Hepatocyte (in vitro differentiated cells): Measurements from ENCODE around the gene WNT11.

Source experiments
- EZH2 ChIP-seq: fragments of 200-600 bp; sonication (generic); IDR thresholded peaks from 2 replicates; pipeline ENCODE4 v1.6.1; 2016; ENCODE audit warnings: antibody characterized with exemption, mild to moderate bottlenecking, borderline replicate concordance
- EZH2phosphoT487 ChIP-seq: fragments of 200-600 bp; sonication (generic); IDR thresholded peaks from one replicate; pipeline ENCODE4 v1.6.1; 2018; ENCODE audit warnings: antibody characterized with exemption, mild to moderate bottlenecking, low read depth, moderate library complexity; ENCODE audit not compliant: unreplicated experiment, severe bottlenecking
- TF ChIP-seq, protein P1 (sequence below): fragments of 200-600 bp; sonication (generic); IDR thresholded peaks from 2 replicates; pipeline ENCODE4 v1.5.1; 2016; ENCODE audit warnings: antibody characterized with exemption, mild to moderate bottlenecking; ENCODE audit not compliant: poor library complexity

DNA sequence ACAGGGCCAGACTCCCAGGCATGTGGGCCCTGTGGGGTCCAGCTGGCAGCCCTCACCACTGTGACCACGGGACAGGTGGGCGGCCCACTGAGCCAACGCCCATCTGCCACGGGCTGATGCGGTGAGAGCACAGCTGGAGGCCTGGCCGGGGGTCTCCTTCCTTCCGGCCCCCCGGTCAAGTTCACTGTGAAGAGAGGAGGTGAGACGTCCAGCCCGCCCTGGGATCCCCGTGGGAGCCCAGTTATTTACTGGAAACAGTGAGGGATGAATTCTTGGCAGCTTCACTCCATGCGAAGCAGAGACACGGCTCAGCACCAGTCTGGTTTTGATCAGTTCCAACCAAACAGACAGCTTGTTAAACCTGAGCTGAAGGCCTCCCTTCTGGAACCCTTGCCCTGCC is 38.7 kb downstream of the WNT11 start:
- TF ChIP-seq, protein P1, sequence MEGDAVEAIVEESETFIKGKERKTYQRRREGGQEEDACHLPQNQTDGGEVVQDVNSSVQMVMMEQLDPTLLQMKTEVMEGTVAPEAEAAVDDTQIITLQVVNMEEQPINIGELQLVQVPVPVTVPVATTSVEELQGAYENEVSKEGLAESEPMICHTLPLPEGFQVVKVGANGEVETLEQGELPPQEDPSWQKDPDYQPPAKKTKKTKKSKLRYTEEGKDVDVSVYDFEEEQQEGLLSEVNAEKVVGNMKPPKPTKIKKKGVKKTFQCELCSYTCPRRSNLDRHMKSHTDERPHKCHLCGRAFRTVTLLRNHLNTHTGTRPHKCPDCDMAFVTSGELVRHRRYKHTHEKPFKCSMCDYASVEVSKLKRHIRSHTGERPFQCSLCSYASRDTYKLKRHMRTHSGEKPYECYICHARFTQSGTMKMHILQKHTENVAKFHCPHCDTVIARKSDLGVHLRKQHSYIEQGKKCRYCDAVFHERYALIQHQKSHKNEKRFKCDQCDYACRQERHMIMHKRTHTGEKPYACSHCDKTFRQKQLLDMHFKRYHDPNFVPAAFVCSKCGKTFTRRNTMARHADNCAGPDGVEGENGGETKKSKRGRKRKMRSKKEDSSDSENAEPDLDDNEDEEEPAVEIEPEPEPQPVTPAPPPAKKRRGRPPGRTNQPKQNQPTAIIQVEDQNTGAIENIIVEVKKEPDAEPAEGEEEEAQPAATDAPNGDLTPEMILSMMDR, result no peak
- no peak for TF ChIP-seq EZH2
- no peak for TF ChIP-seq EZH2phosphoT487
